ENCODE results near the gene SLC1A4.
A peak's percentile ranks its signal among the peaks of the same experiment; 100 is the strongest.

Gene SLC1A4

GRCh38 chr2:64976276-64976675, 12.9 kb upstream of the SLC1A4 start:
- TF ChIP-seq CTCF (conservative IDR thresholded peaks at IDR 0.05), result no peak
- peak overlapping the region; percentile 55; the same call in 1 of the 2 replicates for H3K27ac ChIP-seq

GRCh38 chr2:64978514-64979268, 10.5 kb upstream of the SLC1A4 start:
- no peak for TF ChIP-seq CTCF (conservative IDR thresholded peaks at IDR 0.05)

GRCh38 chr2:64979744-64980143, 9.5 kb upstream of the SLC1A4 start:
- TF ChIP-seq CTCF (conservative IDR thresholded peaks at IDR 0.05), result no peak
- H3K27ac ChIP-seq, result no peak overlapping the region

More at GRCh38 chr2:64978514-64979268, 10.5 kb upstream of the SLC1A4 start:
- no peak overlapping the region for H3K27ac ChIP-seq

GRCh38 chr2:64980183-64980582, 9.0 kb upstream of the SLC1A4 start:
- H3K27ac ChIP-seq, result no peak overlapping the region
- TF ChIP-seq CTCF (conservative IDR thresholded peaks at IDR 0.05), result no peak

GRCh38 chr2:64982311-64982857, 6.8 kb upstream of the SLC1A4 start:
- H3K27ac ChIP-seq, result peak overlapping the region; percentile 25
- no peak for TF ChIP-seq CTCF (conservative IDR thresholded peaks at IDR 0.05)

- TF ChIP-seq CTCF (conservative IDR thresholded peaks at IDR 0.05), result no peak
- H3K27ac ChIP-seq, result peak overlapping the region; percentile 25; the same call in 1 of the 2 replicates
These were observed 6.3 kb upstream of the SLC1A4 start for GRCh38 chr2:64982932-64983331.

- no peak overlapping the region for H3K27ac ChIP-seq
- TF ChIP-seq CTCF (conservative IDR thresholded peaks at IDR 0.05), result no peak
These were observed 3.8 kb upstream of the SLC1A4 start for GRCh38 chr2:64985447-64985846.
